SH-SY5Y (cell line): ENCODE measurements around the gene TGM5.

Experiments
- GATA2 ChIP-seq: IDR thresholded peaks from 2 replicates; pipeline ENCODE4 v1.6.1; 2011; ENCODE audit warnings: mild to moderate bottlenecking, low read depth, low read length
- GATA3 ChIP-seq: IDR thresholded peaks from 2 replicates; pipeline ENCODE4 v1.6.1; 2011; ENCODE audit warnings: low read depth, mild to moderate bottlenecking, low read length, moderate library complexity

- no peak for TF ChIP-seq GATA2
- TF ChIP-seq GATA3, result no peak
Observed at GRCh38 chr15:43276563-43277200, 10.0 kb upstream of the TGM5 start.
